HepG2 (cell line): ENCODE data around the gene ANKRD6. TPM values are rescaled to one million over a fixed set of nuclear protein-coding genes. Genes with fewer than 3 reads are reported as not detected.
A peak's percentile ranks its signal among the peaks of the same experiment; 100 is the strongest.

Experiments used
- AGO2 ChIP-seq: fragments of 200-400 bp; formaldehyde crosslinking; optimal IDR thresholded peaks from 2 replicates; pipeline ENCODE3; 2017; ENCODE audit warnings: mild to moderate bottlenecking, low read depth, low read length, moderate library complexity
- ARNT2 ChIP-seq: sonication (generic); formaldehyde crosslinking; IDR thresholded peaks from 2 replicates; pipeline ENCODE4 v1.8.0; 2022; ENCODE audit warnings: mild to moderate bottlenecking, low read depth, missing genetic modification reagents, moderate library complexity
- KLF12 ChIP-seq: sonication (generic); formaldehyde crosslinking; IDR thresholded peaks from 2 replicates; pipeline ENCODE4 v1.4.0; 2020; ENCODE audit warnings: missing genetic modification reagents, borderline replicate concordance
- NFIC ChIP-seq: IDR thresholded peaks from 2 replicates; pipeline ENCODE4 v1.6.1; 2012; ENCODE audit warnings: mild to moderate bottlenecking, low read length, inconsistent platforms
- RAD21 ChIP-seq: fragments of 450-650 bp; formaldehyde crosslinking; IDR thresholded peaks from 2 replicates; pipeline ENCODE4 v1.5.0; 2020; ENCODE audit warnings: mild to moderate bottlenecking
- TARDBP ChIP-seq: sonication (generic); formaldehyde crosslinking; IDR thresholded peaks from 2 replicates; pipeline ENCODE4 v1.8.0; 2022; ENCODE audit warnings: mild to moderate bottlenecking, missing genetic modification reagents
- ZNF33A ChIP-seq: sonication (generic); formaldehyde crosslinking; IDR thresholded peaks from 2 replicates; pipeline ENCODE4 v1.5.1; 2020; ENCODE audit warnings: missing genetic modification reagents, mild to moderate bottlenecking, moderate library complexity, borderline replicate concordance
- ZNF446 ChIP-seq: sonication (generic); formaldehyde crosslinking; IDR thresholded peaks from 2 replicates; pipeline ENCODE4 v1.5.0; 2020; ENCODE audit warnings: mild to moderate bottlenecking, missing genetic modification reagents
- ZNF501 ChIP-seq: sonication (generic); formaldehyde crosslinking; IDR thresholded peaks from 2 replicates; pipeline ENCODE4 v1.5.1; 2020; ENCODE audit warnings: mild to moderate bottlenecking, moderate library complexity, missing genetic modification reagents
- ZNF614 ChIP-seq: IDR thresholded peaks from 2 replicates; pipeline ENCODE4 v1.6.1; 2018; ENCODE audit warnings: missing biosample characterization, missing genetic modification reagents, inconsistent platforms, borderline replicate concordance
- ZNF747 ChIP-seq: sonication (generic); formaldehyde crosslinking; IDR thresholded peaks from 2 replicates; pipeline ENCODE4 v1.8.1; 2023; ENCODE audit warnings: missing genetic modification reagents, mild to moderate bottlenecking, borderline replicate concordance
- ZNF776 ChIP-seq: sonication (generic); formaldehyde crosslinking; IDR thresholded peaks from 2 replicates; pipeline ENCODE4 v1.4.0; 2020; ENCODE audit warnings: mild to moderate bottlenecking, missing genetic modification reagents
- polyA plus RNA-seq, 8 experiments: library from polyadenylated mRNA; depleted of rRNA in 3 of 8; stranded (reverse) in 7 of 8; unstranded in 1 of 8; fragments of >200 nt; fragmentation: Illumina TruSeq in 4 of 8; extraction: Trizol in 4 of 8; gene quantifications; 2 replicates each; pipeline versions ENCODE4 v1.2.1 to v1.2.3, GENCODE V29; 2011 to 2016; ENCODE audit warnings: low read depth in 4 of 8, missing spikeins in 1 of 8, mixed read lengths in 1 of 8; ENCODE audit not compliant: insufficient read depth in 1 of 8
- total RNA-seq, 5 experiments: library from RNA; depleted of rRNA; stranded (reverse); fragments of >200 nt; fragmentation: Illumina TruSeq; extraction: Trizol; gene quantifications; 2 replicates each; pipeline ENCODE4 v1.2.3, GENCODE V29; 2016; ENCODE audit warnings: low read depth in 1 of 5
- TF ChIP-seq, protein P1 (sequence below): sonication (generic); formaldehyde crosslinking; conservative IDR thresholded peaks from 2 replicates; pipeline ENCODE4 v1.4.0; 2020; ENCODE audit warnings: missing genetic modification reagents
- TF ChIP-seq, protein P2 (sequence below): sonication (generic); formaldehyde crosslinking; conservative IDR thresholded peaks from 2 replicates; pipeline ENCODE4 v1.8.1; 2023; ENCODE audit warnings: missing genetic modification reagents
- TF ChIP-seq, protein P3 (sequence below): sonication (generic); formaldehyde crosslinking; conservative IDR thresholded peaks from 2 replicates; pipeline ENCODE4 v1.4.0; 2020; ENCODE audit warnings: missing genetic modification reagents
- TF ChIP-seq, protein P4 (sequence below): sonication (generic); formaldehyde crosslinking; IDR thresholded peaks from 2 replicates; pipeline ENCODE4 v1.4.0; 2020; ENCODE audit warnings: missing genetic modification reagents
- TF ChIP-seq, protein P5 (sequence below): sonication (generic); formaldehyde crosslinking; IDR thresholded peaks from 2 replicates; pipeline ENCODE4 v1.8.0; 2022; ENCODE audit warnings: missing genetic modification reagents, mild to moderate bottlenecking, borderline replicate concordance

The ANKRD6 gene
- total and polyA plus RNA-seq, 2 of the 13 experiments (the other 11 are each of a cell fraction or from before 2014, with no cell fraction given), result 0.18 to 0.36 TPM

DNA sequence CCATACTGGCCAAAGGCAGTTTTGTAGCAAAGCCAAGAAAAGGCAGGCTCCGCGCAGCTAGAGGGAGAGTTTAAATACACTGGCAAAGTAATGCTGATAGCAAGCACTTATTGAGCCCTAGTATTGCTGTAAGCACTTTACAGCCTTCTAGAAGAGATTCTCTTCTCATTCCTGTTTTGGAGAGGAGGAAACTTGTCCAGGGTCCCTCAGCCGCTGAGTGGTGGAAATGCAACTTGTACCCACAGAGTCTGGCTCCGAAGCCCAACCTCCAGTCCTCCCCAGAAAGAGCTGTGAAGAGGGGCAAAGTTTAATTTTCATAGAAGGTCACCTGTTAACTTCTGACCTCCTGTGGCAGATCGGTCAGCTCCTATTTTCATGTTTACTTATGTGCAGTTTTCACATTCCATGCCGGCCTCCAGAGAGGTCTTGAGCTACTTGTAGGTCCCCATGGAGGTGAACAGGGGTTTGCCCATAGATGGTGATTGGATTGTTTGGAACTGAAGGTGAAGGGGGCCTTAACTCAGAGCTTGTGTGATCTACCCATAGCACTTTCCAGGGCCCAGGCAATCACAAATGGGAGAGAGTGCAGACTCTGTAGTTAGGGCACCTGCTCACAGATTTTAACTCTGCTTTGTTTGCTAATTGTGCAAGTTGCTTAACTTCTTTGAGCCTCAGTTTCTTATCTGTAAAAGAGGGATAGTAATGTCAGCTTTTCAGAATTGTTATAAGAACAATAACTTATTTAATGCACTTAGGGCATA is 134.9 kb downstream of the ANKRD6 start (continued):
- TF ChIP-seq, protein P1, sequence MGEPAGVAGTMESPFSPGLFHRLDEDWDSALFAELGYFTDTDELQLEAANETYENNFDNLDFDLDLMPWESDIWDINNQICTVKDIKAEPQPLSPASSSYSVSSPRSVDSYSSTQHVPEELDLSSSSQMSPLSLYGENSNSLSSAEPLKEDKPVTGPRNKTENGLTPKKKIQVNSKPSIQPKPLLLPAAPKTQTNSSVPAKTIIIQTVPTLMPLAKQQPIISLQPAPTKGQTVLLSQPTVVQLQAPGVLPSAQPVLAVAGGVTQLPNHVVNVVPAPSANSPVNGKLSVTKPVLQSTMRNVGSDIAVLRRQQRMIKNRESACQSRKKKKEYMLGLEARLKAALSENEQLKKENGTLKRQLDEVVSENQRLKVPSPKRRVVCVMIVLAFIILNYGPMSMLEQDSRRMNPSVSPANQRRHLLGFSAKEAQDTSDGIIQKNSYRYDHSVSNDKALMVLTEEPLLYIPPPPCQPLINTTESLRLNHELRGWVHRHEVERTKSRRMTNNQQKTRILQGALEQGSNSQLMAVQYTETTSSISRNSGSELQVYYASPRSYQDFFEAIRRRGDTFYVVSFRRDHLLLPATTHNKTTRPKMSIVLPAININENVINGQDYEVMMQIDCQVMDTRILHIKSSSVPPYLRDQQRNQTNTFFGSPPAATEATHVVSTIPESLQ (CRISPR knock-in tag), result no peak
- no peak for TF ChIP-seq ZNF614 (CRISPR knock-in tag)
- TF ChIP-seq AGO2, result no peak
- 0 out of 2 replicates have a peak, but pooled peaks have one; percentile 29 for TF ChIP-seq TARDBP (CRISPR knock-in tag)
- TF ChIP-seq RAD21 (CRISPR knock-in tag), result no peak
- TF ChIP-seq, protein P2, sequence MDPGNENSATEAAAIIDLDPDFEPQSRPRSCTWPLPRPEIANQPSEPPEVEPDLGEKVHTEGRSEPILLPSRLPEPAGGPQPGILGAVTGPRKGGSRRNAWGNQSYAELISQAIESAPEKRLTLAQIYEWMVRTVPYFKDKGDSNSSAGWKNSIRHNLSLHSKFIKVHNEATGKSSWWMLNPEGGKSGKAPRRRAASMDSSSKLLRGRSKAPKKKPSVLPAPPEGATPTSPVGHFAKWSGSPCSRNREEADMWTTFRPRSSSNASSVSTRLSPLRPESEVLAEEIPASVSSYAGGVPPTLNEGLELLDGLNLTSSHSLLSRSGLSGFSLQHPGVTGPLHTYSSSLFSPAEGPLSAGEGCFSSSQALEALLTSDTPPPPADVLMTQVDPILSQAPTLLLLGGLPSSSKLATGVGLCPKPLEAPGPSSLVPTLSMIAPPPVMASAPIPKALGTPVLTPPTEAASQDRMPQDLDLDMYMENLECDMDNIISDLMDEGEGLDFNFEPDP (CRISPR knock-in tag), result no peak
- TF ChIP-seq, protein P3, sequence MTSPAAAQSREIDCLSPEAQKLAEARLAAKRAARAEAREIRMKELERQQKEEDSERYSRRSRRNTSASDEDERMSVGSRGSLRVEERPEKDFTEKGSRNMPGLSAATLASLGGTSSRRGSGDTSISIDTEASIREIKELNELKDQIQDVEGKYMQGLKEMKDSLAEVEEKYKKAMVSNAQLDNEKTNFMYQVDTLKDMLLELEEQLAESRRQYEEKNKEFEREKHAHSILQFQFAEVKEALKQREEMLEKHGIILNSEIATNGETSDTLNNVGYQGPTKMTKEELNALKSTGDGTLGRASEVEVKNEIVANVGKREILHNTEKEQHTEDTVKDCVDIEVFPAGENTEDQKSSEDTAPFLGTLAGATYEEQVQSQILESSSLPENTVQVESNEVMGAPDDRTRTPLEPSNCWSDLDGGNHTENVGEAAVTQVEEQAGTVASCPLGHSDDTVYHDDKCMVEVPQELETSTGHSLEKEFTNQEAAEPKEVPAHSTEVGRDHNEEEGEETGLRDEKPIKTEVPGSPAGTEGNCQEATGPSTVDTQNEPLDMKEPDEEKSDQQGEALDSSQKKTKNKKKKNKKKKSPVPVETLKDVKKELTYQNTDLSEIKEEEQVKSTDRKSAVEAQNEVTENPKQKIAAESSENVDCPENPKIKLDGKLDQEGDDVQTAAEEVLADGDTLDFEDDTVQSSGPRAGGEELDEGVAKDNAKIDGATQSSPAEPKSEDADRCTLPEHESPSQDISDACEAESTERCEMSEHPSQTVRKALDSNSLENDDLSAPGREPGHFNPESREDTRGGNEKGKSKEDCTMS (CRISPR knock-in tag), result no peak
- TF ChIP-seq NFIC, result no peak
- TF ChIP-seq KLF12 (CRISPR knock-in tag), result no peak
- TF ChIP-seq ZNF501 (CRISPR knock-in tag), result no peak
- TF ChIP-seq, protein P4, sequence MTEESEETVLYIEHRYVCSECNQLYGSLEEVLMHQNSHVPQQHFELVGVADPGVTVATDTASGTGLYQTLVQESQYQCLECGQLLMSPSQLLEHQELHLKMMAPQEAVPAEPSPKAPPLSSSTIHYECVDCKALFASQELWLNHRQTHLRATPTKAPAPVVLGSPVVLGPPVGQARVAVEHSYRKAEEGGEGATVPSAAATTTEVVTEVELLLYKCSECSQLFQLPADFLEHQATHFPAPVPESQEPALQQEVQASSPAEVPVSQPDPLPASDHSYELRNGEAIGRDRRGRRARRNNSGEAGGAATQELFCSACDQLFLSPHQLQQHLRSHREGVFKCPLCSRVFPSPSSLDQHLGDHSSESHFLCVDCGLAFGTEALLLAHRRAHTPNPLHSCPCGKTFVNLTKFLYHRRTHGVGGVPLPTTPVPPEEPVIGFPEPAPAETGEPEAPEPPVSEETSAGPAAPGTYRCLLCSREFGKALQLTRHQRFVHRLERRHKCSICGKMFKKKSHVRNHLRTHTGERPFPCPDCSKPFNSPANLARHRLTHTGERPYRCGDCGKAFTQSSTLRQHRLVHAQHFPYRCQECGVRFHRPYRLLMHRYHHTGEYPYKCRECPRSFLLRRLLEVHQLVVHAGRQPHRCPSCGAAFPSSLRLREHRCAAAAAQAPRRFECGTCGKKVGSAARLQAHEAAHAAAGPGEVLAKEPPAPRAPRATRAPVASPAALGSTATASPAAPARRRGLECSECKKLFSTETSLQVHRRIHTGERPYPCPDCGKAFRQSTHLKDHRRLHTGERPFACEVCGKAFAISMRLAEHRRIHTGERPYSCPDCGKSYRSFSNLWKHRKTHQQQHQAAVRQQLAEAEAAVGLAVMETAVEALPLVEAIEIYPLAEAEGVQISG (CRISPR knock-in tag), result no peak
- no peak for TF ChIP-seq ZNF776 (CRISPR knock-in tag)
- TF ChIP-seq ZNF446 (CRISPR knock-in tag), result no peak
- TF ChIP-seq ARNT2 (CRISPR knock-in tag), result no peak
- TF ChIP-seq, protein P5, sequence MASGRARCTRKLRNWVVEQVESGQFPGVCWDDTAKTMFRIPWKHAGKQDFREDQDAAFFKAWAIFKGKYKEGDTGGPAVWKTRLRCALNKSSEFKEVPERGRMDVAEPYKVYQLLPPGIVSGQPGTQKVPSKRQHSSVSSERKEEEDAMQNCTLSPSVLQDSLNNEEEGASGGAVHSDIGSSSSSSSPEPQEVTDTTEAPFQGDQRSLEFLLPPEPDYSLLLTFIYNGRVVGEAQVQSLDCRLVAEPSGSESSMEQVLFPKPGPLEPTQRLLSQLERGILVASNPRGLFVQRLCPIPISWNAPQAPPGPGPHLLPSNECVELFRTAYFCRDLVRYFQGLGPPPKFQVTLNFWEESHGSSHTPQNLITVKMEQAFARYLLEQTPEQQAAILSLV (CRISPR knock-in tag), result no peak
- no peak for TF ChIP-seq ZNF747
- no peak for TF ChIP-seq ZNF33A (CRISPR knock-in tag)
